Middle frontal gyrus (tissue), 1 donor: ENCODE measurements around the gene NCAM1.
"Not testable (repeated sequence)": the region's sequence is repeated elsewhere in the genome, so short reads cannot be mapped to it uniquely, and the experiment has no call there.

Experiments
- DNase-seq: peaks from one replicate; pipeline ENCODE4 v3.0.0-alpha.2; 2015; ENCODE audit warnings: low spot score; ENCODE audit errors: extremely low spot score

Gene NCAM1

DNA sequence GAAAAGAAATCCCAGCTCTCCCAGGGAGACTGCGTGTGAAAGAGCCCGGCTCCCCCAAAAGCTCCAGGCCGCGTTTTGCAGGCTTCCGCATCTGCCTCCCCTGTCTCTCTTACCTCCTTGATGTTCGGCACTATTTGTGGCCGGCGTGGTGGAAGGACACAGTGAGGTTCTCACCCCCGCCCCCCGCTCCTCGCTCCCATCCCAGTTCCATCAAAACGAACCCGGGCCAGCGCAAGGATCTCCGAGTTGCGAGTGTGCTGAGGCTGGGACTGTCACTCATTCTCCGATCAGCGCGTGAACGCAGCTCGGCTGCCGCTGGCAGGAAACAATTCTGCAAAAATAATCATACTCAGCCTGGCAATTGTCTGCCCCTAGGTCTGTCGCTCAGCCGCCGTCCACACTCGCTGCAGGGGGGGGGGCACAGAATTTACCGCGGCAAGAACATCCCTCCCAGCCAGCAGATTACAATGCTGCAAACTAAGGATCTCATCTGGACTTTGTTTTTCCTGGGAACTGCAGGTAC lies at the start of gene NCAM1:
Gene NCAM1 (plus strand): TSS at position 275 of the 523 bp plus-strand sequence.
- DNase-seq = peak; percentile 70

DNA sequence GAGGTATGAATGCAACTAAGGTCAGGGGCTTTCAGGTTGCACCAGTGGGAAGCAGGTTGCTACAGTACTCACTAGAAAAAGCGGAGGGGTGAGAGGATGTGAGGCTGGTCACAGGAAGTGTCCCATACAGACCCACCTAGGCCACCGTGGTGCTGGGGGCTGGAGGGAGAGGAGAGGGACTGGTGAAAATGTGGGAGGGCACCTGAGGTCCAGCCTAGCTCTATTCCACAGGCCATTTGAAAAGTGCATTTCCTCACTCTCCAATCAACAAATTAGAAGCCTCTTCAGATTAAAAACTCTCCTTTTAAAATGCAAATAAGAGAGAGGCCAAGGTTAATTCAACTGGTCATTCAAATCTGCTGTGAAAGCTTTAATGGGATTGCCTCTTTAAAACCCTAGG lies 38.6 kb upstream of the NCAM1 start:
- no peak for DNase-seq

DNA sequence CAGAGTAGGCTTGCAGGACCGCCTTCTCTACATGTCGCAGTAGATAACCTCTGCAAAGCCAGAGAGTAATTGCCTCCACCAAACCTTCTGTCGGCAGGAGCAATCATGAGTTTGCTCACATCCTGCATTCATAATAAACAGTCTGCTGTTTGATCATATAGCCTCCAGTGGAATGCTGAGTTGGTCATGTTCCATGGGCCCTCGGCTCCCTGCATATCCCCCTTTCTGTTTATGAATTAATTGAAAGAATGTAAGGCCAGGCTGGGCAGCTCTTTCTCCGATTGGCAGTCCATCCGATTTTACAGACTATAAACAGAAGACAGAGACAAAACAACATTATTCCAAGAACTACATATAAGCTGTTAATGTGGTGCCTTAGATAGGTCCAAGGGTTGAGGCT lies 36.4 kb upstream of the NCAM1 start:
- not testable (repeated sequence) for DNase-seq

DNA sequence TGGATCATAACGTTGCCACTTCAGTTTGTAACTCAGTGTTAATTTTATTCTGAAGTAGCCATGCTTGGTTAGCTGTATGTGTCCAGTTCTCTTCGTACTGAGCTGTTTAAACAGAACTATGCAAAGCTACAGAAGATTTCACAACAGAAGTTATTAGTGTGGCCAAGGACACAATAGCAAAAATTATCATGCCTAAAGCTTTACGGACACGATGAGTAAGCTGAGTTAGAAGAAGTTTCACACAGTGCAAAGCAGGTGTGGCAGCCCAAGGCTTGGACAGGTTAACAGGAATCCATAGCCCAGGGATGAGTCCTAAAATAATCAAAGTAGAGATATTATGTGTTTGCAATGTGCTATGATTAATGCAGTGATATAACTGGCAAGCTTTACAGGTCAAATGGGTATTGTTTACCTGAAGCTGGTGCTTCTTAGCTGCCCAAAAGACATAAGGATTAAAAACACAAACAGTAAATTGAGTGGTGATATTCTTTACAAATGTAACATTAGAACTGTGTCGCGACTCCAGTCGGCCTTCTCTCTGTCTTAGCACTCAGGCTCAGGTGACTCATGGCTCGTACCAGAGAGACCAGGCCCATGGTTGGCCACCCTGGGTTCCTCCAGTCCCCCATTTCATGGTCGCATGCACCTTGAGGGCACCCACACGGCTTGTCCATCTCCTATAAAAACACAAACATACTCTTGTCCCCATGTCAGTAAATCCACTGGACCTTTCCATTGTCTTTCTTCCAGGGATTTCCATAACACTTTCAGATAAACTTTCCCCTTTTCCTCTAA lies 35.5 kb upstream of the NCAM1 start:
- DNase-seq = no peak

DNA sequence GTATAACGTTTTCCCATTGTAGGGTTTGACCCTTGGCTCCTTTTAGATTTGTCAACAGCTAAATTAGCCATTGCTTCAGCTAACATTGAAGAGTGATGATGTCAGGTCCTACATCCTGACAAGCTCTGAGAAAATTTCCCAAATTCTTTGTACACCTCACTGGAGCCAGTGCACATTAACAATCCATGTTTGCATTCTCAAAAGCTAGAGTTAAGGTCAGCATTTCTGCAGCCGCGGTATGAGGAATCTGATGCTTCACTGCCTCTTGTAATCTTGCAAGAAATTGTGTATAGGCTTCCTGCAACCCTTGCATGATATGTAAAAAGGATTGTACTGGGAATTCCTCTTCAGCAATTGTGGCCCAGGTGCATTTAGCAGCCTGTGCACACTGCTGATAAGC lies 33.1 kb upstream of the NCAM1 start:
- DNase-seq = no peak

DNA sequence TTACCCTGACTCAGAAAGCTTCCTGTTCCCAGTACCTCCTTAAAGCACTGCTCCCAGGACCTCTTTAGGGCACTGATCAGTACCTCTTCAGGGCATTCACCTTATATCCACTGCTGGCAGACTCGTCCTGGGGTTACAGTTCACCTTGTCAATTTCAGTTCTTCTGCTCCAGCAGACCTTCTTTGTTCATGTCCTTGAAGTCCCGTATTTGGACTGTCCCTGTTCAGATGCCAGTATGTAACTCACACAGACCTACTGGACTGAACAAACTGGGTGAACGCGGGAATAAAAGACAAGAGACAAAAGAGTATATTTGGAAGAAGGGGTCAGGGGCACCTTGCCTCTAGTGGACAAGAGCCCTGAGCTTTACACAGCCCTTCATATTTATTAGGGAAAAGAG lies 31.8 kb upstream of the NCAM1 start:
- DNase-seq = no peak

DNA sequence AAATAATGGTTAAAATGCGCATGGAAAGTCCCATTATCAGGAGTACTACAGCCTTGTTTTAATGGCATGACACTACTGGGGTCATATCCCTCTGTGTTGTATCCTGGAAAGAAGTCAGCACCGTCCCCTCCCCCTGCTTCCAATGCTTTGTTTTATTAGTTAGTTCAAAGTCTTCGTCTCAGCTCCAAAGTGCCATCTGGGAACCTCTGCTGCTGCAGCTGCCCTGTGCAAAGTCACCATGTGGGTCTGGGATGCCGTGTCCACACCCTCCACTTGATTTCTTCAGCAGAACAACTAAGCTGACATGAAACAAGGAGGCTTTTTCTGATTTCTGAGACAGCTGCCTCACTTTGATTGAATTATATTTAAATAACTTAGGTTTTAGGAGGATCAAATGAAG lies 29.5 kb upstream of the NCAM1 start:
- no peak for DNase-seq

DNA sequence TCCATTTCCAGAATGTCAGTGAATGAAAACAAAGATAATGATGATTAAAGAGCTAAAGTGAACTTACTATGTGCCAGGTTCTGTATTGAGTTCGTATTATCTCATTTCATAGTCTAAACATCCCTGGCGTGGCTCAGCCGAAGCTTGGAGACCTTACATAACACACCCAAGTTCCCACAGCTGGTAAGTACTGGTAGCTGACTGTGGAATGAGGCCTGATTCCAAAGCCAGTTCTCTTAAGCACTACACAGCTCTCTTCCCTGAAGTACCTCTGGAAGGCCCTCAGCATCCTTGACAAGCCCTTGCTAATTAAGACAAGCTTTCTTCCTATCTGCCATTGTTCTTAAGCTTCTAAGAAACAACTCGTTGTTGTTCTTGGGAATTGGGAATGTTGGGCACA lies 28.6 kb upstream of the NCAM1 start:
- no peak for DNase-seq

DNA sequence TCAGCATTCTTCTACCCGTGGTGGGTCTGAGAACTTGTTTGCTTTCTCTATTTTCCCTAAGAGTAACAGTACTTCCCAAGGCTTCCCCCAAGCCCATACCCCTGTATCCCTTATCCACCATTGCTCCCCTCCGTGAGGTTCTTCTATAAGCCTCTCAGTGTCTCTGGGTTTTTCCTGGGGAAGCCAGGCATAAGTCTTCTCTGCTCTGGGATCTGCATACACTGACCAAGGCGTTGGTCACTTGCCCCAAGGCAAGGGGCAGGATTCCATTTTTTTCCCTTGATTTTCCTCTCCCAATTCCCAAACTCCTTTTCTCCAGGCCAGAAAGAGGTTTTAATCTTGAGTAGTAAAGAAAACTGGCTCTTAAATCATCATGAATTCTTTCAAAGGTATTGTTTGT lies 27.2 kb upstream of the NCAM1 start:
- no peak for DNase-seq

DNA sequence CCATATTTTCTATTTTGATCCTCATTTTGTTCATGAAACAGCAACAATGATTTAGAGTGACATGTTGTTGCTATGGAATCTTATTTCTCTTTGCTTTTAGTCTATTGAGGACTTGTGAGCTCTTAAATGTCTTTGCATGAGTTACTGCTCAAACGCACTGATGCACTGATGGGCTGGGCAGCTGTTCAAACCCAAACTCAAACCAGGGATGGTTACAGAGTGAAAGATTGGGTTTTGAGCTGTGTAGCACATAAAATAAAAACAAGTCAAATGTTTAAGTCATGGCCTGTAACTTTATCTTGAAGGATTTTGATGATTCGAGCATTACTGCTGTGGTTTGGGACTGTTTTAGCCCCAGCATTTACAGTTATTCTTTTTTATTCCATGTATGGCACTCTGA lies 20.1 kb upstream of the NCAM1 start:
- DNase-seq = no peak

DNA sequence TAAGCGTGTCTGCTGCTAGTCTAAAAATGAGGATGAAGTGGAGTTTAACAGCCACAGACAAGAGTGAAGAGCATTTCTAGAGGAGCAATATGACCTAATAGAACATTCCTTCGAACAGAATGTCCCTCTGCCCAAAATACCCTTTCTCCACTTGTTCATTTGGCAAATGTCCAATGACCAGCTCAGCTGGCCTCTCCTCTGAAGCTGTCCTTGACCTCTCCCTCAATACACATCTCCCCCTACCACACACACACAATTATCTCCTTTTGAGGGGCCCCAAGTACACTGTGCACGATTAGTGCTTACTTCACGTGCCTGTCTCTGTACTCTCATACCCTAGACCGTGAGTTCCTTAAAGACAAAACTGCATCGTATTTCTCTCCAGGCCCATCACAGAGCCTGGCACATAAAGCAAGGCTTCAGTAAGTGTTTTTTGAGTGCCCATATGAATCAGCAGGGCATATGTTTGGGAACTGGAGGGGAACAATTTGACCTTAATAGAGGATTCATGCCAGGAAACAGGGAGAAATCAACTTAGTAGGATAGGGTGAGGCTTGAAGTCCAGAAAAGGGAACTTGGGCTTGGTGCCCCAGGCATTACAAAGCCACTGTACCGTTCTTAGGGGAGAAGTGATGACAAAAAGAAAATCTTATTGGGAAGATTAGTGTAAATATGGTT lies 18.1 kb upstream of the NCAM1 start:
- DNase-seq = no peak

DNA sequence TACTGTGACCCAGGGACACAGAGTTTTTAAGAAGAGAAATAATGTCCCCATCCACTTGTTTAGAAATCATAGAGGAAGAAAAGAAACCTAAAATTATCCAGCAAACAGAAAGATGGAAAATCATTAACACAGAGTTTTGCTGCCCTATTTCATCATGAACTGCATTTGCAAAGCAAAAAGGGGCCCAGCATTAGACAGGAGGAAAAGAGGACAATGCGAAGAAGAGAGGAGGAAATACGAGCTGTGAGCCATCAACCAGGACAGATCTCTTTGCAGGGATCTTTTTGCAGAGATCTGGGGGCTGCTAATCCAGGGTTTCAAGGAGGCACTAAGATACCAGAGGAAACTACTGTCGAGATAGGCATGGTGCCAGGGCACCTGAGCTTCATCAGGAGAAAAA lies 14.4 kb upstream of the NCAM1 start:
- DNase-seq = no peak

DNA sequence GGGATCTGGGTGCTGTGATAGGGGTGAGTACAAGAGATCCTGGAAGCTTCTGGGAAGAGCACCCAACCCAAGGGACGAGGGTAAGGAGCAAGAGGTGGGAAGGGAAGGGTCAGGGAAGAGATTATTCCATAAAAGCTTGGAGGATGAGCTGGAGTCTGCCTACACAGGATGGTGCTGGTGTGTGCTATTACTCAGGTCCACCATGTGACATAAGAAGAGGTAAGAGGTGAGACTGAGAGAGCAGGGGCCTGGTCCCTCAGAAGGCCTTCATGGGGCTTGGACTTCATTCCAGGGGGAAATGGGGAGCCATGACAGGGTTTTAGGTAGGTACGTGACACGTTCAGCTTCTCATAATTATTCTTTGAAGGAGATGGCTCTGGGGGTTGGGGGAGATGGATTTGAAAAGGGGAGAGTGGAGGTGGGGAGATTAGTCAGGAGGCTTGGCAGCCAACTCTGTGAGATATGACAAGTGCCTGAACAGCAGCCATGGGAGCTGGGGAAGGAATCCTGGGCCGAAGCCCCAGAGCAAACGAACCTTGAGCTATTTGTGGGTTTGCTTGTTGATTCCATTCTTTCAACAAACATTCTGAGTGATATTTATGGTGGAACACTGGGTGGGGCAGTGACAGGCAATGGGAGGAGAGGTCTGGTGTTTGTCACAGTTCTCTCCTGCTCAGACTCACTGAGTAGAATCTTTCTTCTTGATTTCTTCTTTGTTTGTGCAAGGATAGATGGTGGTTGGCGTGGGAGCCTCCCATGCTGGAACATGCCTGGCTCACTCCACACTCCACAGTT lies 11.2 kb upstream of the NCAM1 start:
- no peak for DNase-seq

DNA sequence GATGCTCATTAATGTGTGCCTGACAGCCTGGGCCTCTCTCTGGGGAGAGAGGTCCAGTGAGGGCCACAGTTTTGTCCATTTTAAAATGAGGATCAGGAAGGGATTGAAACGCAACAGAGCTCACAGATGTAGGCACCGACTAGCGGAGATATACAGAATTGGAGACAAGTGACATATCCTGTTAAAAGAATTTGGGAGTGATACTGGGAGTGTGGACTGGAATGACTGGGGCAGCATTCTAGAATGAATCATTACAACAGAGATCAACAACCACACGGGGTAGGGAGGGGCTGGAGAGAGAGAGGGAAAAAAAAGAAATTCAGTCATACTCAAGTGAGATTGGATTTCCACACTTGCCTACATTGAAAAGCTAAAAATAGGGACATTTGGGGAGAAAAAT lies 2.5 kb upstream of the NCAM1 start:
- no peak for DNase-seq

DNA sequence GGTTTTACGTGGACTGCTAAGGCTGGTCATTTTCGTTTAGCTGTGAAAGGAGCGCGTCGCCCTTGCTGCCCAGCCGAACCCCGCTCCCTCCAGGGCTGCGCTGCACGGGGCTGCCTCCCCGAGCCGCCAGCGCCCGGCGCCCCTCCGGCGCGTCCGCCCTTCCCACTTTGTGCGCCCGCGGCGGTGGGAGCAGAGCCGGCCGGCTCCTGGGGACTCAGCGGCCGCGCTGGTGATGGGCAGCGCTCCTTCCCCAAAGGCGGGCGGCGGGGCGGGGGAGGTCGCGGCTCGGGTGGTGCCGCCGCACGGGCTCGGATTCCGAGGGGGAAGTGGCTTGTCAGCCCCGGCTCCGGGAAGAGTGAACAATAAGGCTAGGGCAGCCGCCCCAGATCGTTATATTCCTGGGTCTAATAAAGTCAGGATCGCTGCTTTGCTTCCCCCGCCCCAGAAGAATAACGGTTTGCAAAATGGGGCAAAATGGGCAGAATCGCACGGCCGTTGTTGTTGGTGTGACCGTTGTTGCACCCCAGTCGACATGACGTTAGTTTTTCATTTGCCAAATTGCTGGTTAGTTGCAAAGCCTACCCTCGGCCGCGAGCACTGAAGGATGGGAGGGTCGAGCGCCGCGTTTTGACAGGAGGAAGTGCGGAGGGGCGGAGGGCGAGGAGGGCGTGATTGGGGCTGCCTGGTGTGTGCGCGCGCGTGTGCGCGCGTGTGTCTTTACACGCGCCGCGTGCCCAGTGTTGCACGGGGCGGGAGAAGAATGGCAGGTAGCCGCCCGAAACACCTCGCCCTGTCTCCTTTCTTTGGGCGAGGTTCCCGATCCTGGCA lies 745 bp downstream of the NCAM1 start:
- DNase-seq = no peak

DNA sequence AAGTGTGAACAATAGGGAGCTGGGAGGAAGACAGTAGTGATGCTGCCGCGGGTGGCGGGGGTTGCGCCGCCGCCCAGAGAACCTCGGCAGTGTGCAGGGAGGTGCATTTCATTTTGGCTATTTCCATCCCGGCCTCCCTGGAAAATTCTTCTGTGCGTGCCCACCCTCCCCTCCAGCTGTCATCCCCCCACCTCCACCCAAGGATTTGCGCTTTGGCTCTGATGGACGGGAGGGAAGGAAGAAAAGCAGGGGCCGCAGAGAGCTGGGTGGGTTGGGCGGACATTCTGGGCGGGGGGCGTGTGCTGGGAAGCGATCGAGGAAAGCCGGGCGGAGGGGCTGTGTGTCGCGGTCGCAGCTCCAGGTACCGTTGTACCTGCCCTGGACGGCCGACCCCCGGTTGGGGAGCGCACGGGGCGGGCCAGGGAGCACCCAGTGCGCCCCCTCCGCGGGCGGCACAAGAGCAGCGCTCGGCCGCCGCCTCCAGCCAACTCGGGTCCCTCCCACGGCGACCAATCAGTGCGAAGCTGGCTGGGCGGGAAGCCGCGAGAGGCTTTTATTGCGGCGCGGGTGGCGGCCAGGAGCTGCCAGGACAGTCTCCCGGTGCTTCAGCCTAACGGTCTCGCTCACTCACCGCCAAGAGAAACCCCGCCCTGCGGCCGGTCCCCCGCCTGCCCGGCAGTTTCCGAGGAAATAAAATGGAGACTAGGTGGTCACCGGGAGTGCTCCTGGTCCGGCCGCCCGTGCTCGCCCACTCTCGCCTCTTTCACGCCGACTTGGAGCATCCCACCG lies 1.6 kb downstream of the NCAM1 start:
- peak; percentile 79 for DNase-seq

DNA sequence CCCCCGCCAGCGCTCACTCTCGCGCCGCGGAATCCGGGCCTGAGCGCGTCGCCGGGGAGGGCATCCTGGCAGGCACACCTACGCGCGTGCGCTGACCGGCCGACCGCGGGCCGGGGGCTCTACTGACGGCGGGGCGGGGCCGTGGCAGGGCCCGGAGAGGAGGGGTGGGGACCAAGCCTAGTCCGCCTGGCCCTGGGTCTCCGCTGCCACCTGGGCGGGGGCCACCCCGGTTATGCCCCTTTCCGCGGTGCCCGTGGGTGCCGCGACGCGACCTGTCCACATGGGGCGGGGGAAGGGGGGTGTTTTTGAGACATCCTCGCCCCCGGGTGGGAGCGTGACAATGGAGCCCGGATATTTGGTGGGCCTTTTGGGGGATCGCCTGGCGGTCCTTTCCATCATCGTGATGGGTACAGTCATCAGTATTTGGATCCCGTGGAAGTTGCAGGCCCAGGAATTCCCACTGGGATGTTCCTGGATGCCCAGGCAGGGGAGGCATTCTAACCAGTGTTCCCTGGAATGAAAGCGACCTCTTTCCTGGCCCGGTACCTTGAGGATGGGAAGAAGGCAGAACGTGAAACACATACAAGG lies 2.2 kb downstream of the NCAM1 start:
- no peak for DNase-seq

DNA sequence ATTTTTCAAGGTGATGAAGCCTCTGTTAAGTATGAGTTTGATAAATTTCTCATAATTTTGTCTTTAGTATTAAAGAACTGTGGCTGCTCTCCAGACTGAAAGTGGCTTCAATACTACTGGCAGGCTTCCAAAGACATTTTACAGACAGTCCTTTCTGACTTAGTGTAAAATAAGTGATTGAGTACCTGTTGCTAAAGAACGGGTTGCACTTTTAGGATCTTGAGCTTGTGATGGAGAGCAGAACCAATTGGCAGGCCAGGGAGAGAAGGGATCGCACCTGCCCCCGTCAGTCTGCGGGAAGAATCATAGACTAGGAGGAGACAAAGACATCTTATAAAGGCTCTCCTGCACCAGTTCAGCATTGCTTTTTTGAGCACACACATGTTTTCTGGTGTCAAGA lies 4.4 kb downstream of the NCAM1 start:
- no peak for DNase-seq

DNA sequence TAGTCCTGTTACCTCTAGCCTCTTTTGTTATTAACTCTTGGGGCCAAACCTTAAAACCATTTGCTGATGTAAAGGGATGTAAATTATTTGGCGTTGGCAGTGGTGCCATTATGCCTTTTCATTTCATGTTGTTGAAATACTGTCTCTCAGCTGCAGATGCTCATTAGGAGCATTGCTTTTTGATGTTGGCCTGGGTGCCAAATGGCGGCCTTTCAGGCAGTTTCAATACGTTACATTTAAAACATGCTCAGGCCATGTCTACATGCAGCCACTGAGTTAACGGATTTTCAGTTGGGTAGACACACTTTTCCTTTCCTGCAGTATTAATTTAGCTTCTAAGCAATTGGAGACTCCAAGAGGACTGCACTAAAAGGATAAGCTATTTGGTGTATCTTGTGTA lies 5.3 kb downstream of the NCAM1 start:
- no peak for DNase-seq

DNA sequence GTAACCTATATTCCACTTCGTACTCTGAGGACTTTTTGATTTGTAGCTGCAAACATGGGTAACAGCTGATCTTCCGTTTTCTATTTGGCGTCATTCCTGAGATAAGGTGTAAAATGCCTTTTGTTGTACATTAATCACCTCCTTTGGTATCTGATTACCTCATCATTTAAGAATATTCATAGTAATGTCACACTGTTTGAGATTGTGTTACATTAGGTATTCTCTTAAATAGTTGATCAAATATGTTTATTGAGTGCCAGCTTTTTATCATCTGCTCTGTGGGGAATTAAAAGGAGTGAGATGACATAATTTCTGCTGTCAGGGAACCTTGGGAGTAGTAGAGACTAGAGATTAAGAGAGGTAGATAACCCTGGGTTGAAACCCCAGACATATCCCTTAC lies 5.9 kb downstream of the NCAM1 start:
- DNase-seq = no peak
